HUES64 (cell line): ENCODE data around the gene SLC34A3.
"Not testable (repeated sequence)": the region's sequence is repeated elsewhere in the genome, so short reads cannot be mapped to it uniquely, and the experiment has no call there.

Experiments
- H3K27ac ChIP-seq: 2 replicates; pipeline ENCODE4 v1.7.0; 2013; ENCODE audit warnings: low read depth, low read length, inconsistent platforms
- H3K27me3 ChIP-seq: 2 replicates; pipeline ENCODE4 v1.6.1; 2013; ENCODE audit warnings: mild to moderate bottlenecking, low read length; ENCODE audit not compliant: insufficient read depth
- H3K36me3 ChIP-seq: 2 replicates; pipeline ENCODE4 v1.6.1; 2013; ENCODE audit warnings: mild to moderate bottlenecking, low read length; ENCODE audit not compliant: insufficient read depth
- H3K4me1 ChIP-seq: 2 replicates; pipeline ENCODE4 v1.6.1; 2013; ENCODE audit warnings: mild to moderate bottlenecking, low read length, moderate library complexity; ENCODE audit not compliant: insufficient read depth
- H3K4me3 ChIP-seq: 2 replicates; pipeline ENCODE4 v1.5.1; 2013; ENCODE audit warnings: mild to moderate bottlenecking, low read length, moderate library complexity
- H3K9ac ChIP-seq: 2 replicates; pipeline ENCODE4 v1.6.1; 2013; ENCODE audit warnings: mild to moderate bottlenecking, low read depth, low read length
- H3K9me3 ChIP-seq: 2 replicates; pipeline ENCODE4 v1.6.1; 2013; ENCODE audit warnings: low read depth, low read length; ENCODE audit not compliant: insufficient read depth
- WGBS: fragments of 150-250, 120-280 bp; methylation state at CpG from one replicate; pipeline ENCODE4 v1.1.7; 2013; ENCODE audit warnings: missing lambda C conversion rate; 5-methylcytosine and 5-hydroxymethylcytosine counted together

SLC34A3 gene

DNA sequence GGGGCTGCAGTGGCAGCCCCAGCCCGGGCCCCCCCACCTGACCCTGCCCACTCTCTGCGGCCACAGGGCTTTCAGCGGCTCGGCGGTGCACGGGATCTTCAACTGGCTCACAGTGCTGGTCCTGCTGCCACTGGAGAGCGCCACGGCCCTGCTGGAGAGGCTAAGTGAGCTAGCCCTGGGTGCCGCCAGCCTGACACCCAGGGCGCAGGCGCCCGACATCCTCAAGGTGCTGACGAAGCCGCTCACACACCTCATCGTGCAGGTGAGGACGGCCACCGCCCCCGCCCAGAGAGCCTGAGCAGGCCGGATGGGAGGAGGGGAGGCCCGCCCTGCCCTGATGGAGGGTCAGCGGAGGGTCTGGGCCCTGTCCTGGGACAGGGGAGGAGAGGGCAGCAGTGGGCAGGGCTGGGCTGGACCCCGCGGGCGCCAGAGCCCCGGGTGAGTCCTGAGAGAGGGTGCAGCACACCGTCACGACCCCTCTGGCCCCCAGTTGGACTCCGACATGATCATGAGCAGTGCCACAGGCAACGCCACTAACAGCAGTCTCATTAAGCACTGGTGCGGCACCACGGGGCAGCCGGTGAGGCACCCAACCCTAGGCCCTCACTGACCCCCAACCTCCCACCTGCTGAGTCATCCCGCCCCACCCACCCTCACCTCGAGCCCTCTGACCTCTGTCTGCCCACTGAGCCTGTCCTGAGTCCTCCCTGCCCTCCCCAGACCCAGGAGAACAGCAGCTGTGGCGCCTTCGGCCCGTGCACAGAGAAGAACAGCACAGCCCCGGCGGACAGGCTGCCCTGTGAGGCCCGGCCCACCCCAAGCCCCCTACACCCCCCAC is 2.7 kb downstream of the SLC34A3 start:
- 89% methylated on average over 40 of the region's 40 CpGs for WGBS
- no peak overlapping the region for H3K27ac ChIP-seq

DNA sequence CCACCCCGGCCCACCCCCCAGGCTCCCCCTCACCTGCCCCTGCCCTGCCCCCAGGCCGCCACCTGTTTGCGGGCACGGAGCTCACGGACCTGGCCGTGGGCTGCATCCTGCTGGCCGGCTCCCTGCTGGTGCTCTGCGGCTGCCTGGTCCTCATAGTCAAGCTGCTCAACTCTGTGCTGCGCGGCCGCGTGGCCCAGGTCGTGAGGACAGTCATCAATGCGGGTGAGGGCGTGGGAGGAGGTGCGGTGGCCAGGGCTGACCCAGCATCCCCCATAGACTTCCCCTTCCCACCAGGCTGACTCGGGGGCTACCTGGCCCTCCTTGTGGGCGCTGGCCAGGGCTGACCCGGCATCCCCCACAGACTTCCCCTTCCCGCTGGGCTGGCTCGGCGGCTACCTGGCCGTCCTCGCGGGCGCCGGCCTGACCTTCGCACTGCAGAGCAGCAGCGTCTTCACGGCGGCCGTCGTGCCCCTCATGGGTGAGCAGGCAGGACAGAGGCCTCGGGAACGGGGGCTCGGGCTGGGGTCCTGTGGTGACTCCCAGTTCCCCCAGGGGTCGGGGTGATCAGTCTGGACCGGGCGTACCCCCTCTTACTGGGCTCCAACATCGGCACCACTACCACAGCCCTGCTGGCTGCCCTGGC is 3.5 kb downstream of the SLC34A3 start:
- H3K9ac ChIP-seq: no peak overlapping the region
- peaks cover 6% of the 10 kb centered on the region for H3K4me1 ChIP-seq
- no peak overlapping the region for H3K4me3 ChIP-seq
- no peaks in the 10 kb centered on the region for H3K36me3 ChIP-seq
- H3K9me3 ChIP-seq: no peaks in the 10 kb centered on the region
- H3K27ac ChIP-seq: no peak overlapping the region
- 90% methylated on average over 39 of the region's 40 CpGs for WGBS
- no peaks in the 10 kb centered on the region for H3K27me3 ChIP-seq

More for the DNA sequence above, 2.7 kb downstream of the SLC34A3 start:
- Histone ChIP-seq H3K27me3 (no peaks in the 10 kb centered on the region), H3K4me1 (peaks cover 6% of the 10 kb centered on the region), H3K9me3 (no peaks in the 10 kb centered on the region), H3K9ac (no peak overlapping the region; the same call in 1 of the 2 replicates), H3K4me3 (no peak overlapping the region), H3K36me3 (no peaks in the 10 kb centered on the region)

DNA sequence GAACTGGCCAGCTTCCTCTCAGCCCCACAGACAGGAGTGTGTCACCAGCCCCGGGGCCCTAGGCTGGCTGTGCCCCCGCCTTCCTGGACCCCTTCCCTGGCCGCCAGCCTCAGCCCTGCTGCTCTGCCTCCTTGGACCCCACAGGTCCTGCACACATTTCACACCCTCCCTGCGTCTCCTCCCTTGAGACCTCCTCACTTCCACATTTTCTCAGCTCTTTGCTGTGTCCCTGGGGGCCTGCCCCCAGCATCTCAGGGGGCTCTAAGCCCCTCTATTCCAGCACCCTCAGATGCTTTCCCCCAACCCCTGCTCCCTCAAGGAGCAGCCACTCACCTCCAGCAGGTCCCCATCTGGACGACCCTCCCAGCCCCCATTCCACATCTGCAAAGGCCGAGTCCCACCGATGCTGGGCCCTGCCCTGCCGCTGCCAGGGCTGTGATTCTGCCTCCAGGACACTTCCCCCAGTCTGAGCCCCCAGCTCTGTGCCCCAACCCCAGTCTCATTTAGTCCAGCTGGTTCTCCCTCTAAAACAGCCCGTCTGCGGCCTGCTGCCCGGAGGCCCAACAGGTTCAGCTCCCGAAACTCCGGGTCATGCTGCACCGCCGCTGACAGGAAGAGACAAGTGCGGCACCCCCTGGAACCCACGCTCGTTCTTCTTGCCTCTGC is 4.2 kb downstream of the SLC34A3 start:
- WGBS: 89% methylated on average over 17 of the region's 18 CpGs
- Histone ChIP-seq H3K9me3 (no peaks in the 10 kb centered on the region), H3K27me3 (no peaks in the 10 kb centered on the region), H3K9ac (no peak overlapping the region), H3K36me3 (no peaks in the 10 kb centered on the region), H3K4me1 (peaks cover 6% of the 10 kb centered on the region), H3K27ac (no peak overlapping the region), H3K4me3 (no peak overlapping the region)

DNA sequence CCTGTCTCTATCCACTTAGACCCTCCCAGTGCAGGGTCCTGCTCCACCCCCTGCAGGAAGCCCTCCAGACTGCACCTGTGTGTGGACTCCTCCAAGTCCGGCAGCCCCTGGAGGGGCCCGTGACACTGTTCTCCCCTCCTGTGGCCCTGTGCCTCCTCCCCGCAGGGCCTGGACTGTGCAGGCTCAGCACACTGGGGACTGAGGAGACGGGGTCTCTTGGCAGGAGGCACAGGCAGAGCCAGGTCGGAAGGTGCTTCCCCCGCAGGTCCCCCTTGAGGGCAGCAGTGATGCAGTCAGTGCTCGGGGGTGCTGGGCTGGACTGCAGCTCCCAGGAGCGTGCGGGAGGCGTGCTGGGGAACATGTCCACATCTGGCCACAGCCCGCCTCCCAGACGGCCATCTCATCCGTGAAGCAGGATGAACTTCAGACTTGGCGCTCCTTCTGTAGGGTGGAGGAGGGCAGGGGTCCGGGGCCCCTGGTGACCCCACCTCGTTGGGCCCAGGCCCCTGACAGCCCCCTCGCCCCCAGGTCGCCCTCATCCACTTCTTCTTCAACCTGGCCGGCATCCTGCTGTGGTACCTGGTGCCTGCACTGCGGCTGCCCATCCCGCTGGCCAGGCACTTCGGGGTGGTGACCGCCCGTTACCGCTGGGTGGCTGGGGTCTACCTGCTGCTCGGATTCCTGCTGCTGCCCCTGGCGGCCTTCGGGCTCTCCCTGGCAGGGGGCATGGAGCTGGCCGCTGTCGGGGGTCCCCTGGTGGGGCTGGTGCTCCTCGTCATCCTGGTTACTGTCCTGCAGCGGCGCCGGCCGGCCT is 4.9 kb downstream of the SLC34A3 start:
- Histone ChIP-seq H3K27ac (no peak overlapping the region), H3K36me3 (no peaks in the 10 kb centered on the region), H3K9me3 (no peaks in the 10 kb centered on the region), H3K4me3 (no peak overlapping the region), H3K27me3 (no peaks in the 10 kb centered on the region), H3K9ac (no peak overlapping the region), H3K4me1 (peaks cover 6% of the 10 kb centered on the region)
- 84% methylated on average over 35 of the region's 35 CpGs for WGBS

DNA sequence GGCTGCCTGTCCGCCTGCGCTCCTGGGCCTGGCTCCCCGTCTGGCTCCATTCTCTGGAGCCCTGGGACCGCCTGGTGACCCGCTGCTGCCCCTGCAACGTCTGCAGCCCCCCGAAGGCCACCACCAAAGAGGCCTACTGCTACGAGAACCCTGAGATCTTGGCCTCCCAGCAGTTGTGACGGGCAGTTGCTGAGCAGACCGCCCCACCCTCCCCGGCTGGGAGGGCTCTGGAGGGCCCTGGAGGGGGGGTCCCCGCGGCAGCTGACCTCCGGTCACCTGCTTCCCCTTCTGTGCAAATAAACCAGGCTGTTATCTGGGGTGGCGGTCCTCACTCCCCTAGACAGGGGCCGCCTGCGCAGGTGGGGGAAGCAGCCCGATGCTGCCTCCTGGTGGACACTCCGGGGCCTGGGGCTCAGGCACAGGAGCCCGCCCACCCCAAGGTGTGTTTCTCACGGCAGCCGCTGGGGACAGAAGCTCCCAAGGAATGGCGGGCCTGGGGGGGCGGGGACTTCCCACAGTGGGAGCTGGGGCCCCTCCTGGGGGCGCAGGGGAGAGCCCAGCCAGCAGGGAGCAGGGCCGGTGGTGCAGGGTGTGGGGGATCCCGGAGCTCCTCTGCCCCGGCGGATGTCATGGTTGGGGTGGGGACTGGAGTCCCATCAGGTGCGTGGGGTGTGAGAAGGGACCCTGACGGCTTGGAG is 5.7 kb downstream of the SLC34A3 start:
- no peak overlapping the region for H3K9ac ChIP-seq
- H3K27ac ChIP-seq: no peak overlapping the region
- no peaks in the 10 kb centered on the region for H3K9me3 ChIP-seq
- WGBS: 32% methylated on average over 31 of the region's 31 CpGs
- H3K4me3 ChIP-seq: no peak overlapping the region
- peaks cover 6% of the 10 kb centered on the region for H3K4me1 ChIP-seq
- no peaks in the 10 kb centered on the region for H3K36me3 ChIP-seq
- H3K27me3 ChIP-seq: no peaks in the 10 kb centered on the region

DNA sequence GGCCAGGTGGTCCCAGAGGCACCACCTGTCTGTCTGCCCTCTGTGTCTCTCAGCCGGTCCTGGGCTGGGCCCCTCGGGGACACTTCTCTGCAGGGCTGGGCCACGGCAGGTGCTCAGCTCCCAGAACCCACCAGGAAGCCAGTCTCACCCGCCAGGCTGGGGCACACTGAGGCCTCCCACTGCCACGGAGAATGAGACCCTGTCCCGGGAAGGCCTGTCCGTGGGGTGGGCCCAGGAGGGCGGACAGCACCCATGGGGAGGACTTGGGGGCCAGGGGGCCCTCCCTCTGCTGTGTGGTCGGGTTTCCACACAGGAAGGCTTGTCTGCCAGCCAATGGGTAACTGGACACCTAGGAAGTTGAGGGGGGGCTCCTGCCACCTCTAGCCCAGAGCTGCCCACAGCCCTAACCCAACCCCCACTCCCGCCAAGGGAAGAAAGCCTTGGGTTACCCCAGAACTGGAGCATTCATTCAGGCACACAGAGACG is 6.3 kb downstream of the SLC34A3 start:
- H3K27ac ChIP-seq: no peak overlapping the region
- no peaks in the 10 kb centered on the region for H3K9me3 ChIP-seq
- H3K27me3 ChIP-seq: no peaks in the 10 kb centered on the region
- WGBS: 63% methylated on average over 11 of the region's 11 CpGs
- no peak overlapping the region for H3K9ac ChIP-seq
- H3K36me3 ChIP-seq: peaks cover 2% of the 10 kb centered on the region
- peaks cover 6% of the 10 kb centered on the region for H3K4me1 ChIP-seq
- no peak overlapping the region for H3K4me3 ChIP-seq

DNA sequence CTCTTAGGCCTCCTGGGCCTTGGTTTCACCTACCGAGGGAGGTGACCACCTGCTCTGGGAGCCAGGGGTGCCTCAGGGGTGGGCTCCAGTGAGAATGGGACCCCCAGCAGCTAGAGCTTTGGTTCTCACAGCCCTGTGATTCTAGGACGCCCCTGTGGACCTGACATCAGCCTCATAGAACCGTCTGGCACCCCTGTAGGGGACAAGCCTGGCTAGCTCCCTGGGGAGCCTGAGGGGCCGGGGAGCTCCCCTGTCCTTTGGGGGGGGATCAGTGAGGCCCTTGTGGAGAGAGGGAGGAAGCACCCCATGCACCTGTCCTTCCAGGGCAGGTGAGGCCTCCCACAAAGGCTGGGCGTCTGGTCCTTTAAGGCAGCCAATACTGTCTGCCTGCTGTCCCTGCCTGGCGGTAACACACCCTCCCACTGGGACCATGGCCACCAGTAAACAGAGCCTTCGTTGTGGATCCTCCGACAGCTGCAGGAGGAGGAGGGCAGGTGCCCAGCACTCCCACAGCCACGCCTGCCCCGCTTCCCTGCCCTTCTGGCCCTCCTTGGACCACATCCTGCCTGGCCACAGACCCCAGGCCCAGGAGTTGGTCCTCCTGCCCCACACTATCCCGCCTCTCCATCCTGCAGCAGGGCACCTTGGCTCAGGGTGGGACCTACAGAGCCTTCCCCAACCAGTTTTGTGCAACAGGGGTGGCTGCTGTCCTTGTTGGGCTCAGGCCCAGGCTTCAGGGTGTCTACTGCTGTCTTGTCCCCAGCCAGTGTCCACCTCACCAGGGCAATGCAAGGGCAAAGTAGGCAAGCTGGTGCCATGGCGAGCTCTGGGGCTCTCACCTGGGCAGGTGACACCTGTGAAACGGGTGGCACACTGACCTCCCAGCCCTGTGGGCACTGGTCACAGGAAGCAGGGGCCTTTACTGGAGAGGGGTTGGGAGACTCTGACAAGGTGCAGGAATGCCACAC is 7.3 kb downstream of the SLC34A3 start:
- H3K4me1 ChIP-seq: peaks cover 10% of the 10 kb centered on the region
- peaks cover 12% of the 10 kb centered on the region for H3K36me3 ChIP-seq
- no peak overlapping the region for H3K4me3 ChIP-seq

DNA sequence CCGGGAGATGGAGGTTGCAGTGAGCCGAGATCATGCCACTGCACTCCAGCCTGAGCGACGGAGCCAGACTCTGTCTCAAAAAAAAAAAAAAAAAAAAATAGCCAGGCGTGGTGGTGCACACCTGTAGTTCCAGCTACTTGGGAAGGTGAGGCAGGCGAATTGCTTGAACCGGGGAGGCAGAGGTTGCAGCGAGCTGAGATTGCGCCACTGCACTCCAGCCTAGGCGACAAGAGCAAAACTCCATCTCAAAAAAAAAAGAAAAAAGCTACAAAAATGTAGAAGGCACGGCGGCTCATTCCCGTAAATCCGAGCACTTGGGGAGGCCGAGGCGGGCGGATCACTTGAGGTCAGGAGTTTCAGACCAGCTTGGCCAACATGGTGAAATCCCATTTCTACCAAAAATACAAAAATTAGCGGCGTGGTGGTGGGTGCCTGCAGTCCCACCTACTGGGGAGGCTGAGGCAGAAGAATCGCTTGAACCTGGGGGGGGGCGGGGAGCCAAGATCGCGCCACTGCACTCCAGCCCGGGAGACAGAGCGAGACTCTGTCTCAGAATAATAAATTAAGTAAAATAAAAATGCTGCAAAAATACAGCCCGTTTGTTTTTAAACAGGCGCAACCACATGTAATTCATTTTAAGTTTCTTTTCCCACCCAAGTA is 9.0 kb downstream of the SLC34A3 start:
- Histone ChIP-seq H3K4me3 (peak overlapping the region; percentile 83), H3K36me3 (peaks cover 22% of the 10 kb centered on the region), H3K9ac (peak overlapping the region; percentile 89), H3K4me1 (peaks cover 20% of the 10 kb centered on the region), H3K27ac (peak overlapping the region; percentile 95)
- not testable (repeated sequence) for H3K27me3 ChIP-seq, H3K9me3 ChIP-seq
- 69% methylated on average over 23 of the region's 27 CpGs for WGBS

More for the DNA sequence above, 7.3 kb downstream of the SLC34A3 start:
- no peaks in the 10 kb centered on the region for H3K27me3 ChIP-seq
- WGBS: 76% methylated on average over 13 of the region's 13 CpGs
- H3K27ac ChIP-seq: no peak overlapping the region
- H3K9me3 ChIP-seq: no peaks in the 10 kb centered on the region
- no peak overlapping the region for H3K9ac ChIP-seq

DNA sequence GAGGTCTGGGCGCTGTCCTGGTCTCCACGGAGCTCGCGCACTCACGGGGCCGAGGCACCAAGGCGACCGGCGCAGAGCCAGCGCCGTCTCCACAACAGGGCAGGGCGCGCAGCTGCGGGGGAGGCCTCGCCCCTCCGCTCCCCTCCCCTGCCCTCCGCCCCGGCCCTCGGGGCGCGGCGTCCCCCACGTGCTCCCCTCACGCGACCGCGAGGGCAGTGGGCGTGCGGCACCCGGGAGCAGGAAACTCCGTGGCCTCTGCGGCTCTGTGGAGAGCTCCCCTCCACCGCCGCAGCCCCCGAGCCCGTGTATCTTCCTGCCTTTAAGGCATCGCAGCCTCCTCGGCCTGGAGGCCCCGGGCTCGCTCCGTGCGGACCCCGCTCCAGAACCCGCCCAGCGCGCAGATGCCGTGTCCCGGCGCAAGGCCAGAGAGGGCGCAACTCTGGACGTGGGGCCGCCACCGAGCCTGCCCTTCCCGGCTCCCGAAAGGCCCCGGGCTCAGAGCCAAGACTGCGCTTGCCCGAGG is 9.7 kb downstream of the SLC34A3 start:
- no peaks in the 10 kb centered on the region for H3K27me3 ChIP-seq
- peak overlapping the region; percentile 89 for H3K9ac ChIP-seq
- H3K27ac ChIP-seq: peak overlapping the region; percentile 95
- peaks cover 22% of the 10 kb centered on the region for H3K36me3 ChIP-seq
- H3K4me1 ChIP-seq: peaks cover 20% of the 10 kb centered on the region
- peak overlapping the region; percentile 83 for H3K4me3 ChIP-seq
- WGBS: under 1% methylated on average over 58 of the region's 58 CpGs
- H3K9me3 ChIP-seq: no peaks in the 10 kb centered on the region
